Right atrium auricular region (tissue), 2 donors: ENCODE data around the gene GPR156. TPM values are rescaled to one million over a fixed set of nuclear protein-coding genes. Genes with fewer than 3 reads are reported as not detected.

Experiments used
- DNase-seq: peaks from one replicate; pipeline ENCODE4 v3.0.0-alpha.2; 2019; ENCODE audit warnings: low spot score
- H3K27ac ChIP-seq, 2 donors: fragments of 200-600 bp; sonication (generic); 1 replicate in 1 of 2; 2 replicates in 1 of 2; pipeline ENCODE4 v1.5.1; 2016 to 2019
- H3K27me3 ChIP-seq, 2 donors: fragments of 200-600 bp; sonication (generic); one replicate each; pipeline versions ENCODE4 v1.5.1 to v1.6.0; 2017 to 2019
- H3K36me3 ChIP-seq: fragments of 200-600 bp; sonication (generic); one replicate; pipeline ENCODE4 v1.5.1; 2016
- H3K4me1 ChIP-seq, 2 donors: fragments of 200-600 bp; sonication (generic); one replicate each; pipeline versions ENCODE4 v1.5.1 to v1.6.0; 2017 to 2019
- H3K4me3 ChIP-seq, 2 donors: fragments of 200-600 bp; sonication (generic); 1 replicate in 1 of 2; 2 replicates in 1 of 2; pipeline ENCODE4 v1.5.1; 2017 to 2019; ENCODE audit warnings: mild to moderate bottlenecking in 1 of 2, moderate library complexity in 1 of 2
- H3K9me3 ChIP-seq, 2 donors: fragments of 200-600 bp; sonication (generic); one replicate each; pipeline ENCODE4 v1.5.1; 2019
- total RNA-seq, 2 donors: library from RNA; depleted of rRNA; stranded (reverse); fragments of >200 nt; gene quantifications; one replicate each; pipeline ENCODE4 v1.1.0, GENCODE V29; 2016
- TF ChIP-seq, protein P1 (sequence below), 2 donors: fragments of 200-600 bp; sonication (generic); IDR thresholded peaks; one replicate each; pipeline ENCODE4 v1.5.1; 2019; ENCODE audit warnings: antibody characterized with exemption in 2 of 2

GPR156 gene
- total RNA-seq, 2 donors from 2014 or later = 0.35 to 0.74 TPM

- Histone ChIP-seq H3K27ac (no peak overlapping the region), H3K4me1 (peaks cover 0 to 5% of the 10 kb centered on the region in 2 donors)
- DNase-seq = no peak
These were observed 113.0 kb downstream of the GPR156 start for GRCh38 chr3:120172070-120172469.

GRCh38 chr3:120171134-120171873 is 113.7 kb downstream of the GPR156 start:
- no peaks in the 10 kb centered on the region for H3K36me3 ChIP-seq
- no peaks in the 10 kb centered on the region for H3K27me3 ChIP-seq
- H3K4me1 ChIP-seq = no peaks in the 10 kb centered on the region
- no peak overlapping the region for H3K4me3 ChIP-seq
- no peak overlapping the region for H3K27ac ChIP-seq
- DNase-seq = no peak
- H3K9me3 ChIP-seq = no peaks in the 10 kb centered on the region
- TF ChIP-seq, protein P1, sequence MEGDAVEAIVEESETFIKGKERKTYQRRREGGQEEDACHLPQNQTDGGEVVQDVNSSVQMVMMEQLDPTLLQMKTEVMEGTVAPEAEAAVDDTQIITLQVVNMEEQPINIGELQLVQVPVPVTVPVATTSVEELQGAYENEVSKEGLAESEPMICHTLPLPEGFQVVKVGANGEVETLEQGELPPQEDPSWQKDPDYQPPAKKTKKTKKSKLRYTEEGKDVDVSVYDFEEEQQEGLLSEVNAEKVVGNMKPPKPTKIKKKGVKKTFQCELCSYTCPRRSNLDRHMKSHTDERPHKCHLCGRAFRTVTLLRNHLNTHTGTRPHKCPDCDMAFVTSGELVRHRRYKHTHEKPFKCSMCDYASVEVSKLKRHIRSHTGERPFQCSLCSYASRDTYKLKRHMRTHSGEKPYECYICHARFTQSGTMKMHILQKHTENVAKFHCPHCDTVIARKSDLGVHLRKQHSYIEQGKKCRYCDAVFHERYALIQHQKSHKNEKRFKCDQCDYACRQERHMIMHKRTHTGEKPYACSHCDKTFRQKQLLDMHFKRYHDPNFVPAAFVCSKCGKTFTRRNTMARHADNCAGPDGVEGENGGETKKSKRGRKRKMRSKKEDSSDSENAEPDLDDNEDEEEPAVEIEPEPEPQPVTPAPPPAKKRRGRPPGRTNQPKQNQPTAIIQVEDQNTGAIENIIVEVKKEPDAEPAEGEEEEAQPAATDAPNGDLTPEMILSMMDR (IDR thresholded peaks at IDR 0.05) = no peak

More at GRCh38 chr3:120172070-120172469, 113.0 kb downstream of the GPR156 start:
- H3K36me3 ChIP-seq = no peaks in the 10 kb centered on the region
- H3K4me3 ChIP-seq = no peak overlapping the region
- H3K27me3 ChIP-seq = no peaks in the 10 kb centered on the region
- no peaks in the 10 kb centered on the region for H3K9me3 ChIP-seq
- TF ChIP-seq, protein P1 (IDR thresholded peaks at IDR 0.05) = no peak

GRCh38 chr3:120170223-120170622 is 114.8 kb downstream of the GPR156 start:
- Histone ChIP-seq H3K9me3 (no peaks in the 10 kb centered on the region), H3K27me3 (no peaks in the 10 kb centered on the region), H3K27ac (no peak overlapping the region), H3K4me3 (no peak overlapping the region), H3K4me1 (no peaks in the 10 kb centered on the region), H3K36me3 (no peaks in the 10 kb centered on the region)
- TF ChIP-seq, protein P1 (IDR thresholded peaks at IDR 0.05) = no peak
- DNase-seq = no peak

- H3K4me1 ChIP-seq = no peaks in the 10 kb centered on the region
- no peak for DNase-seq
- TF ChIP-seq, protein P1 (IDR thresholded peaks at IDR 0.05) = no peak
- H3K27me3 ChIP-seq = no peaks in the 10 kb centered on the region
- H3K27ac ChIP-seq = no peak overlapping the region
- H3K36me3 ChIP-seq = no peaks in the 10 kb centered on the region
- no peak overlapping the region for H3K4me3 ChIP-seq
- H3K9me3 ChIP-seq = no peaks in the 10 kb centered on the region
These were observed 115.6 kb downstream of the GPR156 start for GRCh38 chr3:120169407-120169806.

DNA sequence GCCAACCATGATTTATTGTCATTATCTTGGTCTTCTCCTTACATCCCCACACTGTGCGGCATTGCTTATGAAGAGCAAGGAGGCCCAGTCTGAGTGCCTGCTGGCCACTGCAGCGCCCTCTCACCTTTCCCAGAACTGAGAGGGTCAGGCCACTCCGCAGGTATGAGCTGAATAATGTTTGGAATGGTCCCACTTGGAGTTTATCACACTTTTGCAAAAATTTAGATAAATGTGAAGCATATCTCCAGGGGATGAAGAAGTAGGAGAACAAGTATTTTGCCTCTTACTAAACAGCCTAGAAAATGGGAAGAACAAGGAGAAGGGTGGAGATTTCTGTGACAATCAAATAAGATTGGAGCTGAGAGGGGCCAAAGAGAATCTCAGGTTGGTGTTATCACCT is 116.4 kb downstream of the GPR156 start:
- Histone ChIP-seq H3K36me3 (no peaks in the 10 kb centered on the region), H3K27ac (no peak overlapping the region), H3K4me3 (no peak overlapping the region), H3K4me1 (no peaks in the 10 kb centered on the region), H3K9me3 (no peaks in the 10 kb centered on the region), H3K27me3 (no peaks in the 10 kb centered on the region)
- TF ChIP-seq, protein P1 (IDR thresholded peaks at IDR 0.05) = no peak
- no peak for DNase-seq

DNA sequence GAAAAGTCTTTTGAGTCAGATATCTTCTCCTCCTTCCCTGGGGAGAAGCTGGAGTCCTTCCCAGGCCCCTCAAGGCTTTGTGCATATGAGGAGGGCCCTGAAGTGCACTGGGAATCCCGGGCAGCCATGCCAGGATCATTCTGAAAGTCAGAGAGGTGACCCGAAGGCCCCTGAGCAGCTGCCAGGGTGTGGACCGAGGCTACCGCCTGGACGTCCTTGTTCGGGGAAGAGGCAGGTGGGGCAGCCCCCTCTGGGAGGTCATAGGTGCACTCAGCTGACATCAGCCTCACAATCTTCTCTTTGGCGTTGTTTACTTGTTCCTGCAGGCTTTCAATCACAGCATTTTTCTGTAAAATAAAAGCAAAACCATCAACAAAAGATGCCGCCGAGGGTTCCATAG is 117.0 kb downstream of the GPR156 start:
- no peaks in the 10 kb centered on the region for H3K36me3 ChIP-seq
- TF ChIP-seq, protein P1 (IDR thresholded peaks at IDR 0.05) = no peak
- H3K27me3 ChIP-seq = no peaks in the 10 kb centered on the region
- no peaks in the 10 kb centered on the region for H3K4me1 ChIP-seq
- H3K4me3 ChIP-seq = no peak overlapping the region
- no peaks in the 10 kb centered on the region for H3K9me3 ChIP-seq
- DNase-seq = no peak
- no peak overlapping the region for H3K27ac ChIP-seq
